Skeletal muscle tissue (tissue), 4 donors: ENCODE data around the gene RNF169. TPM values are rescaled to one million over a fixed set of nuclear protein-coding genes. Genes with fewer than 3 reads are reported as not detected.
A peak's percentile ranks its signal among the peaks of the same experiment; 100 is the strongest.
"Not testable (repeated sequence)": the region's sequence is repeated elsewhere in the genome, so short reads cannot be mapped to it uniquely, and the experiment has no call there.

Experiments used
- H3K27ac ChIP-seq: one replicate; pipeline ENCODE4 v1.7.0; 2013; ENCODE audit warnings: mild to moderate bottlenecking, low read depth, low read length, inconsistent platforms
- H3K27me3 ChIP-seq, 3 donors: one replicate each; pipeline ENCODE4 v1.7.0; 2013; ENCODE audit warnings: low read length in 3 of 3; ENCODE audit not compliant: control insufficient read depth in 3 of 3, insufficient read depth in 3 of 3
- H3K36me3 ChIP-seq, 3 donors: one replicate each; pipeline ENCODE4 v1.7.0; 2013; ENCODE audit warnings: low read length in 3 of 3; ENCODE audit not compliant: control insufficient read depth in 3 of 3, insufficient read depth in 3 of 3
- H3K4me1 ChIP-seq, 3 donors: one replicate each; pipeline ENCODE4 v1.7.0; 2013; ENCODE audit warnings: low read length in 3 of 3, mild to moderate bottlenecking in 3 of 3; ENCODE audit not compliant: control insufficient read depth in 3 of 3, insufficient read depth in 3 of 3
- H3K4me3 ChIP-seq, 3 donors: one replicate each; pipeline ENCODE4 v1.7.0; 2013; ENCODE audit warnings: low read length in 3 of 3
- H3K9ac ChIP-seq, 3 donors: one replicate each; pipeline ENCODE4 v1.7.0; 2013; ENCODE audit warnings: low read length in 3 of 3, mild to moderate bottlenecking in 3 of 3, moderate library complexity in 2 of 3, low read depth in 1 of 3
- H3K9me3 ChIP-seq, 3 donors: one replicate each; pipeline ENCODE4 v1.7.0; 2013; ENCODE audit warnings: low read length in 3 of 3; ENCODE audit not compliant: control insufficient read depth in 3 of 3
- total RNA-seq: library from RNA; depleted of rRNA; stranded (reverse); fragments of >200 nt; gene quantifications from one replicate; pipeline ENCODE4 v1.2.3, GENCODE V29; 2014
- donor health status: Osteomylitis.

The RNF169 gene
- total RNA-seq, 1 donor from 2014 or later = 18.3 TPM

DNA sequence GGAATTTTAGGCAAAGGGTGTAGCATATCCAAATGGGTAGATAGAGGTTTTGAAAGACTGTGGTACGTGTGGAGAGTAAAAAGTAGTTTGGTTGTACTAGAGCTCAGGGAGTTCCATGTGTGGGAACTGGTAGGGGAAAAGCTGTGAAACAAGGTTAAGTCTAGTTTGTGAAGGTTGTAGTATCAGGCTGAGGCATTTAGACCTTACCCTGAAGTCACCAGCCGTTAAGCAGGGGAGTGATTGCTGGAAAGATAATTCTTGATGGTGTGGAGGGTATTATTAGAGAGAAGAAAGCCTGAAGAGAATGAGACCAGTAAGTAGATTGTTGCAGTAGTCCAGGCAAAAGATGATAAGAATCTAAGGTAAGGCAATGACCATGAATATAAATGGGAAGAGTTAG, 68.0 kb downstream of the RNF169 start:
- Histone ChIP-seq H3K27ac (no peak overlapping the region), H3K27me3 (no peaks in the 10 kb centered on the region), H3K36me3 (peaks cover 0 to 9% (median 2%) of the 10 kb centered on the region in 3 donors), H3K4me1 (peaks cover 1 to 3% (median 2%) of the 10 kb centered on the region in 3 donors), H3K9me3 (no peaks in the 10 kb centered on the region), H3K4me3 (no peak overlapping the region), H3K9ac (no peak overlapping the region)

DNA sequence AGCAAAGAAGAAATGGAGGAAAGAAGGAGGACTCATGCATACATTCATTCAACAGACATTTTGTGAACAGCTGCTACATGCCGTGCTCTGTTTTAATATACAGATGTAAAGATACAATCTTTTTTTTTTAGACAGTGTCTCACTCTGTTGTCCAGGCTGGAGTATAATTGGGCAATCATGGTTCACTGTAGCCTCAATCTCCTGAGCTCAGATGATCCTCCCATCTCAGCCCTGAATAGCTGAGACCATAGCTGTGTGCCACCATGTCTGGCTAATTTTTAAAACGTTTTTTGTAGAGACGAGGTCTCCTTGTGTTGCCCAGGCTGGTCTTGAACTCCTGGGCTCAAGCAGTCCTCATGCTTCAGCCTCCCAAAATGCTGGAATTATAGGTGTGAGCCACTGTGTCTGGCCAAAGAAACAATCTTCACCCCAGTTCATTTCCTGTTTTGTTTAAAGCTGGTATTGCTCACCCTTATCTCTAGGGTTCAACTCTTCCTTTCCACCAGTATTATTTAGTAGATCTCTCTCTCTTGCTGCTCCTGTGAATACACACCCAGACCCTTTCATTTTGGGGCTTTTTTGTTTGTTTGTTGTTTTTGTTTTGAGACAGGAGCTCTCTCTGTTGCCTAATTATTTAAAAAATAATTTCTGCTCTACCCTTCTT, 69.8 kb downstream of the RNF169 start:
- Histone ChIP-seq H3K4me1 (peaks cover 6 to 11% (median 11%) of the 10 kb centered on the region in 3 donors), H3K4me3 (no peak overlapping the region), H3K27ac (no peak overlapping the region), H3K9me3 (no peaks in the 10 kb centered on the region), H3K9ac (no peak overlapping the region), H3K36me3 (peaks cover 0 to 7% (median 2%) of the 10 kb centered on the region in 3 donors), H3K27me3 (no peaks in the 10 kb centered on the region)

- no peak overlapping the region for H3K27ac ChIP-seq
- H3K4me3 ChIP-seq = no peak overlapping the region
- peaks cover 0 to 9% (median 2%) of the 10 kb centered on the region in 3 donors for H3K36me3 ChIP-seq
- H3K27me3 ChIP-seq = no peaks in the 10 kb centered on the region
- H3K4me1 ChIP-seq = peaks cover 6 to 11% (median 11%) of the 10 kb centered on the region in 3 donors
- no peak overlapping the region for H3K9ac ChIP-seq
- H3K9me3 ChIP-seq = no peaks in the 10 kb centered on the region
Measured at GRCh38 chr11:74819400-74819799, 70.8 kb downstream of the RNF169 start.

DNA sequence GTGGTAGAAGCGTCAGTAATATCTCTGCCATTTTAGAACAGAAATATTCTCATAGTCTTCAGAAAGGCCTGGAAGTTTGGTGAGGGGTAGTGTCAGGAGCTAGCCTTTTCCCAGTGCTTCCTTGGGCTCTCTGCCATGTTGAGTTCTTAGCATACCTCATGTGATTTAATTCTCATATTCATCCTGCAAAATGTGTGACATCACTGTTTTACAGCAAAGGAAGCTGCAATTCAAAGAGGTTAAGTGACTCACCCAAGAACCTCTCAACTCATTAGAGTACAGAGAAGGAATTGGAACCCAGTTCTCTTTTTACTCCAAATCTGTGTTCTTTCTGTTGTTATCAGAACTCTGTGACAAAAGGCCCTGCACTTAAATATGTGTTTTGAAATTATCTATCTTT, 72.1 kb downstream of the RNF169 start:
- peaks cover 6 to 11% (median 11%) of the 10 kb centered on the region in 3 donors for H3K4me1 ChIP-seq

GRCh38 chr11:74822170-74822569, 73.5 kb downstream of the RNF169 start:
- Histone ChIP-seq H3K4me1 (peaks cover 6 to 11% (median 11%) of the 10 kb centered on the region in 3 donors), H3K27ac (peak overlapping the region; percentile 67), H3K9me3 (peaks cover 2 to 7% (median 3%) of the 10 kb centered on the region in 3 donors), H3K27me3 (no peaks in the 10 kb centered on the region), H3K4me3 (peak overlapping the region in 1 of 3 donors; percentile 20), H3K9ac (no peak overlapping the region), H3K36me3 (peaks cover 5 to 14% (median 9%) of the 10 kb centered on the region in 3 donors)

More for the DNA sequence above, 72.1 kb downstream of the RNF169 start:
- no peak overlapping the region for H3K27ac ChIP-seq
- H3K9ac ChIP-seq = no peak overlapping the region
- peaks cover 0 to 9% (median 2%) of the 10 kb centered on the region in 3 donors for H3K36me3 ChIP-seq
- H3K4me3 ChIP-seq = no peak overlapping the region
- H3K9me3 ChIP-seq = peaks cover 0 to 2% (median 2%) of the 10 kb centered on the region in 3 donors
- no peaks in the 10 kb centered on the region for H3K27me3 ChIP-seq

- Histone ChIP-seq H3K36me3 (peaks cover 5 to 10% (median 7%) of the 10 kb centered on the region in 3 donors), H3K27me3 (no peaks in the 10 kb centered on the region), H3K9ac (no peak overlapping the region), H3K27ac (no peak overlapping the region), H3K4me1 (peaks cover 6 to 11% (median 11%) of the 10 kb centered on the region in 3 donors), H3K4me3 (no peak overlapping the region), H3K9me3 (peaks cover 2 to 7% (median 3%) of the 10 kb centered on the region in 3 donors)
Measured at GRCh38 chr11:74824285-74824982, 75.8 kb downstream of the RNF169 start.

- not testable (repeated sequence) for H3K4me3 ChIP-seq, H3K9me3 ChIP-seq, H3K27me3 ChIP-seq, H3K9ac ChIP-seq, H3K27ac ChIP-seq
- H3K36me3 ChIP-seq = peaks cover 5 to 12% (median 7%) of the 10 kb centered on the region in 3 donors
- peaks cover 6 to 11% (median 11%) of the 10 kb centered on the region in 3 donors for H3K4me1 ChIP-seq
Measured at GRCh38 chr11:74825596-74825995, 76.9 kb downstream of the RNF169 start.

DNA sequence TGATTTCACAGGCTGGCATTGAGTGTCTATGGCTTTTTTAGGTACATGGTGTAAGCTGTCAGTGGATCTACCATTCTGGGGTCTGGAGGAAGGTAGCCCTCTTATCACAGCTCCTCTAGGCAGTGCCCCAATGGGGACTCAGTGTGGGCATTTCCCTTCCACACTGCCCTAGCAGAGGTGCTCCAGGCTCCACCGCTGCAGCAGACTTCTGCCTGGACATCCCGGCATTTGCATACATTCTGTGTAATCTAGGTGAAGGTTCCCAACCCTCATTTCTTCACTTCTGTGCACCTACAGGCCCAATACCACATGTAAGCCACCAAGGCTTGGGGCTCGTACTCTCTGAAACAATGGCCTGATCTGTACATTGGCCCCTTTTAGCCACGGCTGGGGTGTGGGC, 78.3 kb downstream of the RNF169 start:
- Histone ChIP-seq H3K27ac (no peak overlapping the region), H3K9ac (no peak overlapping the region), H3K4me1 (peaks cover 3 to 7% (median 6%) of the 10 kb centered on the region in 3 donors), H3K27me3 (no peaks in the 10 kb centered on the region), H3K9me3 (peaks cover 2 to 7% (median 3%) of the 10 kb centered on the region in 3 donors), H3K4me3 (no peak overlapping the region), H3K36me3 (peaks cover 5 to 12% (median 7%) of the 10 kb centered on the region in 3 donors)

GRCh38 chr11:74837191-74837590, 88.5 kb downstream of the RNF169 start:
- peaks cover 26 to 44% (median 34%) of the 10 kb centered on the region in 3 donors for H3K36me3 ChIP-seq
- H3K27me3 ChIP-seq = no peaks in the 10 kb centered on the region

GRCh38 chr11:74838188-74838587, 89.5 kb downstream of the RNF169 start:
- Histone ChIP-seq H3K4me3 (no peak overlapping the region), H3K27me3 (no peaks in the 10 kb centered on the region), H3K9ac (no peak overlapping the region), H3K36me3 (peaks cover 33 to 51% (median 44%) of the 10 kb centered on the region in 3 donors), H3K9me3 (no peaks in the 10 kb centered on the region), H3K27ac (no peak overlapping the region), H3K4me1 (no peaks in the 10 kb centered on the region)

More at GRCh38 chr11:74837191-74837590, 88.5 kb downstream of the RNF169 start:
- no peaks in the 10 kb centered on the region for H3K9me3 ChIP-seq
- no peaks in the 10 kb centered on the region for H3K4me1 ChIP-seq
- H3K9ac ChIP-seq = no peak overlapping the region
- H3K27ac ChIP-seq = no peak overlapping the region
- no peak overlapping the region for H3K4me3 ChIP-seq
